ACC112 (cell line): Measurements from ENCODE around the gene ALPK3.

ENCODE experiments used
- H2AFZ ChIP-seq: fragments of 200-600 bp; sonication (generic); one replicate; pipeline ENCODE4 v1.6.0; 2017; ENCODE audit warnings: antibody characterized with exemption, low read length; ENCODE audit not compliant: unreplicated experiment
- H3K27ac ChIP-seq: fragments of 200-600 bp; sonication (generic); 2 replicates; pipeline ENCODE4 v1.5.1; 2014; ENCODE audit warnings: low read depth, mild to moderate bottlenecking, antibody characterized with exemption, low read length, moderate library complexity
- H3K27me3 ChIP-seq: fragments of 200-600 bp; sonication (generic); 2 replicates; pipeline ENCODE4 v1.6.1; 2014; ENCODE audit warnings: mild to moderate bottlenecking, antibody characterized with exemption, low read length, moderate library complexity, mixed read lengths; ENCODE audit not compliant: insufficient read depth
- H3K36me3 ChIP-seq: fragments of 200-600 bp; sonication (generic); 2 replicates; pipeline ENCODE4 v1.6.1; 2016; ENCODE audit warnings: mild to moderate bottlenecking, antibody characterized with exemption, low read length, moderate library complexity, mixed read lengths; ENCODE audit not compliant: insufficient read depth
- H3K4me1 ChIP-seq: fragments of 200-600 bp; sonication (generic); one replicate; pipeline ENCODE4 v1.6.1; 2016; ENCODE audit warnings: low read length, mixed read lengths; ENCODE audit not compliant: insufficient read depth, unreplicated experiment, control insufficient read depth
- H3K4me3 ChIP-seq: fragments of 200-600 bp; sonication (generic); 2 replicates; pipeline ENCODE4 v1.5.1; 2014; ENCODE audit warnings: mild to moderate bottlenecking, low read depth, low read length
- H3K79me2 ChIP-seq: fragments of 200-600 bp; sonication (generic); one replicate; pipeline ENCODE4 v1.6.0; 2016; ENCODE audit warnings: low read length; ENCODE audit not compliant: control insufficient read depth, unreplicated experiment, insufficient read depth

The ALPK3 gene

DNA sequence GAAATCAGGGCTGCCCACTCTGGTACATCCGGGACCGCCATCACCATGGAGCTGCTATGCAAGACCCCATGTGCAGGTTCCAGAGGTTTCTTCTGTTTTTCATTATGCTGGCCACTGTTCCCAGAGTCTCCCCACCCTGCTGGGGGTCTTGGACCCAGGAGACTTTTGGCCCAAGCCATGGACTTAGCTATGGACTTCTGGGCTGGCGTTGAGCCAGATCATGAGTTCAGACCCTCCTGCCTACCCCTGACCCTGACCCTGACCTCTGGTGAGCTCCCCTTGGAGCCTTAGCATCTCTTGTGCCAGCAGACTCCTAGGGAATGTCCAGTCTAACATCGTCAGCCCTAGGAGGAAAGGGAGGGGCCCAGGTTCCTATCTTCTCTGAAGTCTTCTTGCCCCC lies 92.6 kb downstream of the ALPK3 start:
- Histone ChIP-seq H3K36me3 (no peaks in the 10 kb centered on the region), H2AFZ (no peak overlapping the region), H3K79me2 (no peaks in the 10 kb centered on the region), H3K27me3 (no peaks in the 10 kb centered on the region), H3K27ac (no peak overlapping the region), H3K4me3 (no peak overlapping the region), H3K4me1 (peaks cover 33% of the 10 kb centered on the region)

DNA sequence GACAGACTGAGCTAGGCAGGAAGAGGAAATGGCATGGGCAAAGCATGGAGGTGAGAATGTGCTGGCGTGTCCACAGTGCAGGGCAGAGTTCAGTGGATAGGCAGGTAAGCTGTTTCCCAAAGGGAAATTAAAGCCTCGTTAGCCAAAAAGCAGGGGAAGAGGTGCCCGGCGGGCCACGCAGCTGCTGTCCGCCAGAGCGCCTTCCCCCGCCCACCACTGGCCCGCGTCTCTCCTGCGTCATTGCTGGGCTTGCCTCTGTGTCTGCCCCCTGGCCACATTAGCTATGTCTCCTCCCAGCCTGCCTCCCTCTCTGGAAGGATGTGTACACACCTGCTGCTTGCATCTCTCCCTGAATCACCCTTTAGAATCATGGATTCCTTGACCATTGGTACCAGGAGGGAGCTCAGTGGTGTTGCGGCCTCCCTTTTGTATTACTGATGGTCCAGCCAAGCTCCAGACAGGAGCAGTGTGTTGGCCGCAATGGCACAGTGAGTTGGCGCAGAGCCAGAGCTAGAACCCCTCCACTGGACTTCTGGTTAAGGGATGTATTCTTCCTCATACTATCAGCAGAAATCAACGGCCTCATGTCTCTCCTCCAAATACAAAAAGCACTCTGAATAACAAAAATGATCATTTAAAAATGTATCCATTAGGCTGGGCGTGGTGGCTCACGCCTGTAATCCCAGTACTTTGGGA lies 93.9 kb downstream of the ALPK3 start:
- Histone ChIP-seq H2AFZ (no peak overlapping the region), H3K4me1 (peaks cover 42% of the 10 kb centered on the region), H3K79me2 (no peaks in the 10 kb centered on the region), H3K27ac (peak overlapping the region; percentile 87), H3K27me3 (no peaks in the 10 kb centered on the region), H3K36me3 (no peaks in the 10 kb centered on the region), H3K4me3 (no peak overlapping the region)

DNA sequence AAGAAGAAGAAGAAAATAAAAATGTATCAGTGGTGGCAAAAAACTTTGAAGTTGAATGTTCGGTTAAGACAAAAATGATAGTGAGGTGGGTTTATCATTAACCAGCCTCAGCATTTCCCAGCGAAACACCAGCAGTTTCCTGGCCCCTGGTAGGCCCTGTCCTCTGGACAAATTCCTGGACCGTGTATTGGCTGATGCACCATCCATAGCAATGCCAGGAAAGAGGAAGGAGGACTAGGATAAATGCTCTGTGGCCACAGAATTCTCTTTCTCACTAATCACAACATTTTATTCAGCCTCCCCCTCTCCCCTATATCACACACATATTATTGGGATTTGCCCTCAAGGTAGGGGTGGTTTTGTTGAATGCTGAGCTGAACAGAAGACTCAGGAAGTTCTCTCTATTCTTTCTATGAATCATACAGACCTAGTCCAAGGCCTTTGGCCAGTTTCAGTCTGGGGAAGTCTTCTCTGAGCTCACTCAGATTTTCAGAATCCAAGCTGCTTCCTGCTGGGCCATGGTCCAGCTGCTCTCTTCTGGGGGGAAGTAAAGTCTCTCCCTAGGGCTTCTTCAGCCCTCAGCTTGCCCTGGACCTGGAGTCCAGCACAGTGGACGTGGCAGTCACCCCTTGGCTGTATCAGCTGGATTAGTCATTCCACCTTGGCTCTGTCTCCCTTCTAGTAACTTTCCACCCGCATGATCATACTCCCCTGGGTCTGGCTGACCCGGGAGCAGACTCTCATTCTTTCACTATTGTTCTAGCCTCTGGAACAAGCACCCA lies 94.9 kb downstream of the ALPK3 start:
- Histone ChIP-seq H3K36me3 (no peaks in the 10 kb centered on the region), H3K4me1 (peaks cover 42% of the 10 kb centered on the region), H3K4me3 (0 out of 2 replicates have a peak overlapping the region, but pooled peaks have one; percentile 12), H3K79me2 (no peaks in the 10 kb centered on the region), H3K27me3 (no peaks in the 10 kb centered on the region), H3K27ac (peak overlapping the region; percentile 87), H2AFZ (no peak overlapping the region)

DNA sequence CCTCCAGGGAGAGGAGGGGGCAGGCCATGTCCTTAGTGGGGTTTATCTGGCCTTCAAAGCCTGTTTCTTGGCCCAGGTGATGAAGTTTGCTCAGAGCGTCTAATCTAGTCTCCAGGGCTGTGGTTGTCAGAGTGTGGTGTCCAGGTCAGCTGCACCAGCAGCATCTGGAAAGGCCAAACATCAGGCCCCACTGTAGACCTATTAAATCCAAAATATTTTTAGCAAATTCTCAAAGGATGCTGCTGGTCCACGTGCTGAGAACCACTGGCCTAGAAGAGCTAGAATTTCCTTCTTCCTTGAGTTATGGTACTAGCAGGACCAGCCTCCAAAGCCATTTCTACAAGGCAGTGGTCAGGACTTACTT lies 96.2 kb downstream of the ALPK3 start:
- Histone ChIP-seq H3K36me3 (no peaks in the 10 kb centered on the region), H3K27ac (peak overlapping the region; percentile 87), H3K4me3 (no peak overlapping the region), H3K27me3 (no peaks in the 10 kb centered on the region), H3K79me2 (no peaks in the 10 kb centered on the region), H2AFZ (no peak overlapping the region), H3K4me1 (peaks cover 42% of the 10 kb centered on the region)

DNA sequence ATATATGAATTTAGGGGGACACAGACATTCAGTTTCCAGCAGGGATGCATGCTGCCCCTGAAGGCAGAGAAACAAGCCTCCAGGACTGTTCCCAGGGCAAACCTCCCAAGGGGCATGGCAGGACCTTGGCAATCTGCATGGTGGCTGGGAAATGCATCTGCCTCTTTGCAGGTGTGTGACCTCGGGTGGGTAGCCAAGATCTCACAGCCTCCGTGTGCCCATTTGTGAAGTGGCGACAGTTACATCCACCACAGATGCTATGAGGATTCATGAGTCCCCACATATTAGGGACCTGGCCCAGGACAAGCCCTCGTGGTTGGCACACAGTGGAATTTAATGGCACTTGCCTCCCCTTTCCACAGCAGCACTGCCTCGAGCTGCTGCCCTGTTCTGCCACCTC lies 97.2 kb downstream of the ALPK3 start:
- Histone ChIP-seq H3K27ac (peak overlapping the region; percentile 52; the same call in 1 of the 2 replicates), H3K4me3 (0 out of 2 replicates have a peak overlapping the region, but pooled peaks have one; percentile 7), H2AFZ (peak overlapping the region; percentile 79), H3K36me3 (no peaks in the 10 kb centered on the region), H3K4me1 (peaks cover 42% of the 10 kb centered on the region), H3K79me2 (no peaks in the 10 kb centered on the region), H3K27me3 (no peaks in the 10 kb centered on the region)

DNA sequence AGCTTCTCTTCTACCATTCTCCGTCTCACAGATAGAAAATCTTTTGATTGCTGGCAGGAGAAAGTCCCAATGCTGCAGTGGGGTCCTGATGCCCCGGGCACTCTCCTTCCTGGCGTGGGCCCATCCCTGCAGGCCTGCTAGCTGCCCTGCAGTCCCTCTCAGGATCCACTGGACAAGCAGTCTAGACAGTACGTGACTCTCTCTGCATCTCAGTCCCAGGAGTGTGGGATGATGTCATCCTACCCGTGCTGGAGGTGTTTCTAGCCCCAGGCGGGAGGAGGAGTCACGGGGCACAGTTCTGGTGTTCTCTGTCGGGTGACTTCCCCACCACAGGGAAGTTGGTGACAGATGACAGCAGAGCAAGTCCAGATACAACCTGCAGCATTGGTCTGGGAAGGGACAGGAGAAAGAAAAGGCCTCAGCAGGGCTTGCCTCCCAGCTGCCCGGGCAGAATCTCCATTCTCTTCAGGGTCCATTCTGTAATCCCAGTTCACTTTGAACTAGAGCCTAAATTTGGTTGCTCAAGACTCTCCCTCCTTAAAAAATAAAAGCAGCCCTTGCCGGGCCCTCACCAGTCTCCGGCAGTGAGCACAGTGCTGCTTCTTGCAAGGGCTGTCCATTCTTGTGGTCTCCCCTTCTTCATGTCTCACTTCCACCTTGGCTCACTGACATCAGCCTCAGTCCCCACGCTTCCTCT lies 97.9 kb downstream of the ALPK3 start:
- Histone ChIP-seq H3K4me1 (peaks cover 42% of the 10 kb centered on the region), H2AFZ (peak overlapping the region; percentile 79), H3K27ac (peak overlapping the region; percentile 52), H3K79me2 (no peaks in the 10 kb centered on the region), H3K27me3 (no peaks in the 10 kb centered on the region), H3K36me3 (no peaks in the 10 kb centered on the region), H3K4me3 (peak overlapping the region; percentile 7; the same call in 1 of the 2 replicates)

DNA sequence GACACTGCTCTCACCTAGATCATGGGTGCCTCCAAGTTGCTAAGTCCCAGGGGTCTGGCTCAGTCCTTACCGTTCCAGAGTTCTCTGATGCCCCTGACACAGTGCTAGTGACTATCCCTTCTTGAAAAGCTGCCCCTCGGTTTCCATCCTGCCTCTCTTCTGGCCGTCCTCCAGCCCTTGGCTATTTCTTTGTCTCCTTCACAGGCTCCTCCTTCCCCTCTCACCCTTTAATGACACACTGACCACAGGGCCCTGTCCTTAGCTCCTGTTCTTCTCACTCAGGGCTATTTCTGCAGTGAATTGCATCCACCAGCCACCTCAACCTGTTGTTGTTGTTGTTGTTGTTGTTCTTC lies 98.4 kb downstream of the ALPK3 start:
- no peaks in the 10 kb centered on the region for H3K79me2 ChIP-seq

DNA sequence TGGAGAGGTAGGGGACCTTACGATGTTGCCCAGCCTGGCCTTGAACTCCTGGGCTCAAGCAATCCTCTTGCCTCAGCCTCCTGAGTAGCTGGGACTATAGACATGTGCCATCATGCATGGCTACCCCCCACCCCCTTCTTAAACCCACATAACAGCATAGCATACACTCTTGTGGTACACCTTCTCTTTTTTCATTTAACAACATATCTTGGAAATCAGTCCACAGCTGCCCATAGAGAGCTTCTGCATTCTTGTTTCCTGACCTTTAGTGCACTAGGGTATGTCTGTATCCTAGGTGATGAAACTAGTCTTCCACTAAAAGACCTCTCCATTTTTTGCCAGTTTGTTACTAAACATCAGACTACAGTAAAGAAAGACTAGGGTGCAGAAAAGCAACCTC lies 100.3 kb downstream of the ALPK3 start:
- Histone ChIP-seq H3K4me1 (peaks cover 29% of the 10 kb centered on the region), H2AFZ (no peak overlapping the region), H3K27me3 (no peaks in the 10 kb centered on the region), H3K79me2 (no peaks in the 10 kb centered on the region), H3K36me3 (no peaks in the 10 kb centered on the region), H3K4me3 (no peak overlapping the region), H3K27ac (no peak overlapping the region)

More for the DNA sequence above, 98.4 kb downstream of the ALPK3 start:
- no peaks in the 10 kb centered on the region for H3K27me3 ChIP-seq
- no peaks in the 10 kb centered on the region for H3K36me3 ChIP-seq
- no peak overlapping the region; the same call in 1 of the 2 replicates for H3K4me3 ChIP-seq
- H2AFZ ChIP-seq, result peak overlapping the region; percentile 79
- H3K27ac ChIP-seq, result peak overlapping the region; percentile 52
- H3K4me1 ChIP-seq, result peaks cover 42% of the 10 kb centered on the region

DNA sequence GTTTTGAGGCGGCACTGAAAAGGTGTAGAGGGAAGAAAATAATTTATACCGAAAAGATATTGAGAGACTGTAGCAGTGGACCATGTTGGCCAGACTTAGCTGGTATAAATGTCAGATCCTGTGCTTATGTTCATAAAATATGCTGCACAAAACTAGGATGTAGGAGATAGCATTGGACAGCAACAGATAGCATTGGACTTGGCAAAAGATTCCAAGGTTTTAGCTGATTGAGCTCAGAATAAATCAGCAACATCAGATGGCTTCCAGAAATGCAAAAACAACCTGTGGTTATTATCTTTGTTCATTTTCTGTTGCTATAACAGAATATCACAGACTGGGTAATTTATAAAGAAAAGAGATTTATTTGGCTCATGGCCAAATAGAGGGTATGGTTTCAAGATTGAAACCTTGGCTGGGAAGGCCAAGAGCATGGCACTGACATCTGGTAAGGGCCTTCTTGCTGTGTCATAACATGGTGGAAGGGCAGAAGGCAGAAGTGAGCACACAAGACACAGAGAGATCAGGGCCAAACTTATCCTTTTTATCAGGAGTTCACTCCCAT lies 102.0 kb downstream of the ALPK3 start:
- H3K27me3 ChIP-seq, result no peaks in the 10 kb centered on the region
- H2AFZ ChIP-seq, result no peak overlapping the region
- no peaks in the 10 kb centered on the region for H3K79me2 ChIP-seq
- H3K4me3 ChIP-seq, result no peak overlapping the region
- H3K36me3 ChIP-seq, result no peaks in the 10 kb centered on the region
- H3K27ac ChIP-seq, result no peak overlapping the region
- peaks cover 16% of the 10 kb centered on the region for H3K4me1 ChIP-seq

DNA sequence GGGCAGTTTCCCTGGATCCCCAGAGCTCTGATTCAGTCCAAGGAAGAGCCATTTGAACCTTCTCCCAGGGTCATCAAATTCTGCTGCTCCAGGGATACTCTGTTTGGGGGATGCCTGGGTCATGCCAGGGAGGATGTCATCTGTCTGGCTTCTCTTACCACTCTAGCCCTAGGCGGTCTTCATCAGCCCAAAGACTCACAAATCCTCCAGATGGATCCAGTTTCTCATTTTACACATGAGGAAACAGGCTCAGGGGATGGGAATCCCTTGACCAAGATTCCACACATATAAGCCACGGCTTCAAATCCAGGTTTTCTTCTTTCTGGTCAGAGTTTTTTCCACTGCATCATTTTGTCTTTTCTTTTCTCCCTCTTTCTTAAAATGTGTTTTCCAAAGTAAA lies 104.0 kb downstream of the ALPK3 start:
- H3K27ac ChIP-seq, result no peak overlapping the region
- H3K36me3 ChIP-seq, result no peaks in the 10 kb centered on the region
- H3K4me1 ChIP-seq, result peaks cover 7% of the 10 kb centered on the region
- no peak overlapping the region for H2AFZ ChIP-seq
- no peaks in the 10 kb centered on the region for H3K27me3 ChIP-seq
- H3K4me3 ChIP-seq, result no peak overlapping the region
- no peaks in the 10 kb centered on the region for H3K79me2 ChIP-seq
